Measurements from ENCODE around the gene POLE. TPM values are rescaled to one million over a fixed set of nuclear protein-coding genes. Genes with fewer than 3 reads are reported as not detected.
A peak's percentile ranks its signal among the peaks of the same experiment; 100 is the strongest.

POLE gene
- total and polyA plus RNA-seq, 10 of the 15 experiments (the other 5 are each of a cell fraction or from before 2014, with no cell fraction given) = 2.3 to 103 (median 37.1) TPM

DNA sequence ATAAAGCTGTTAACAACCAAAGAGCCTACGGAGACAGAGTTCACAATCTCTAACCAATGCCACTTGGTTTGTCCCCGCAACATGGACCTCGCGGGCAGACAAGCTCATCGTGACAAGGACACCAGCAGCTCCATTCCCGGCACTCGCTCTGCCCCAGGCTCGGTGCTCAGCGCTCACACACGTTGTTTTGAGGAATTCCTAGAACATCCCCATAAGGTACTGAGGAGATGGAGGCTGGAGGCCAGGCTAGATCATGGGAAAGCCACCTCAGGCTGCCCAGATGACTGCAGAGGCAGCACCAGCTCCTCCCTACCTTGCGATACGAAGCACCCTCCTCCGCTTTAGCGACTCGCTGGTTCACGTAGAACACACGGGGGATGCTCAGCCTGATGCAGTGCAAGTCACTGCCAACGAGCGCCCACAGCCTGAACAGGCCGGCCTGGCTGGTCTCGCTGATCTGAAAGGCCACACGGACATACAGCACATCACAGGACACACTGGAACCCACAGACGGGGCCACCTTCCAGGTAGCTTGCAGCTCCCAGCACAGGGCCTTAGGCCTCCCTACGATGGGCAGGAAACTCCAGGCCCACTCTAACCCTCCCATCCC, 38.4 kb downstream of the POLE start:
- in situ Hi-C loops (cut with MboI) = no loop called here
- ATAC-seq = no peak
- no peak overlapping the region for H3K9ac ChIP-seq (ENCODE audit: control insufficient read depth, insufficient read depth, low read length)

DNA sequence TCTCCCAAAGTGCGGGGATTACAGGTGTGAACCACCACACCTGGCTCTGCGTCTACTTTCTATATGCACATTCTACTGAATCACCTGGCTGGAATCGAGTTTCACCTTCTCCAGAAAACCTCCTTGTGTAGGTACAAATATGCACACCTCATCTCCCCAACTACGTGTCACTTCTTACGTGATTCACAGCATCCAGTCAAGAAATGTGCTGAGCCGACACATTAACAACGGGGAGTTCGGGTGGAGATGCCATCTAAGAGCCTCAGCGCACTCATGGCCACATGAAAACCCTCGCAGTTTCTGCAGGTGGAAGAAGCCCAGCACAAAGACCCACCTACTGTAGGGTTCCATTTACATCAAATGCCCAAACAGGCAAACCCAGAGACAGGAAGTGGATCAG, 39.3 kb downstream of the POLE start:
- ChIA-PET RAD21 (ENCODE audit: unreplicated experiment) (no interaction called here), POLR2A (interaction anchor here (0.7 kb wide), 1 partner anchor 882 kb away, joined by 3 read pairs; no protein-coding TSS in a partner anchor), SMC1A (ENCODE audit: uncharacterized antibody, unreplicated experiment) (no interaction called here), CTCF (no interaction called here)
- in situ Hi-C loops (cut with MboI) (no loop called here), intact Hi-C loops (cut with micrococcal nuclease; ENCODE audit: unreplicated experiment) (no loop called here)
- BruUV-seq (replicated peaks) = no TSS peak
- FAIRE-seq (no peak), DNase-seq (ENCODE audit: low read depth, low spot score) (no peak), ATAC-seq (no peak)
- no peak overlapping the region for H3K27ac ChIP-seq (ENCODE audit: control insufficient read depth, insufficient read depth)
- H3K4me1 ChIP-seq (ENCODE audit: control insufficient read depth, insufficient read depth, low read length) = no peaks in the 10 kb centered on the region
- no peak overlapping the region for H3K4me3 ChIP-seq
- H4K20me1 ChIP-seq (ENCODE audit: control insufficient read depth, insufficient read depth) = no peaks in the 10 kb centered on the region
- peaks cover 2 to 33% of the 10 kb centered on the region in 2 experiments for H3K36me3 ChIP-seq (ENCODE audit: control insufficient read depth in 2 of 2, insufficient read depth in 2 of 2, low read length in 1 of 2)
- H3K9ac ChIP-seq (ENCODE audit: control insufficient read depth, insufficient read depth, low read length) = no peak overlapping the region
- WGBS (ENCODE audit: insufficient coverage, insufficient replicate concordance, low lambda C conversion rate, missing lambda C conversion rate) = 96% methylated on average over 10 of the region's 10 CpGs
- no peak overlapping the region for H2AFZ ChIP-seq (ENCODE audit: control insufficient read depth, low read depth, low read length)
- no peak overlapping the region for H3K4me2 ChIP-seq (ENCODE audit: control insufficient read depth, insufficient read depth)
- no peaks in the 10 kb centered on the region for H3K9me3 ChIP-seq (replicated peaks; ENCODE audit: control insufficient read depth, insufficient read depth, low read length)
- H3K27me3 ChIP-seq (replicated peaks in 1 of 2; ENCODE audit: control insufficient read depth in 2 of 2, insufficient read depth in 2 of 2, low read length in 1 of 2) = no peaks in the 10 kb centered on the region
- H3K79me2 ChIP-seq (ENCODE audit: control insufficient read depth, insufficient read depth, low read length) = no peaks in the 10 kb centered on the region
- no peak for TF ChIP-seq STAT3 (IDR thresholded peaks at IDR 0.05; ENCODE audit: low read depth, low read length)
- TF ChIP-seq TAF1 (IDR thresholded peaks at IDR 0.05; ENCODE audit: borderline replicate concordance, low read depth, low read length) = no peak
- TF ChIP-seq, protein P1, sequence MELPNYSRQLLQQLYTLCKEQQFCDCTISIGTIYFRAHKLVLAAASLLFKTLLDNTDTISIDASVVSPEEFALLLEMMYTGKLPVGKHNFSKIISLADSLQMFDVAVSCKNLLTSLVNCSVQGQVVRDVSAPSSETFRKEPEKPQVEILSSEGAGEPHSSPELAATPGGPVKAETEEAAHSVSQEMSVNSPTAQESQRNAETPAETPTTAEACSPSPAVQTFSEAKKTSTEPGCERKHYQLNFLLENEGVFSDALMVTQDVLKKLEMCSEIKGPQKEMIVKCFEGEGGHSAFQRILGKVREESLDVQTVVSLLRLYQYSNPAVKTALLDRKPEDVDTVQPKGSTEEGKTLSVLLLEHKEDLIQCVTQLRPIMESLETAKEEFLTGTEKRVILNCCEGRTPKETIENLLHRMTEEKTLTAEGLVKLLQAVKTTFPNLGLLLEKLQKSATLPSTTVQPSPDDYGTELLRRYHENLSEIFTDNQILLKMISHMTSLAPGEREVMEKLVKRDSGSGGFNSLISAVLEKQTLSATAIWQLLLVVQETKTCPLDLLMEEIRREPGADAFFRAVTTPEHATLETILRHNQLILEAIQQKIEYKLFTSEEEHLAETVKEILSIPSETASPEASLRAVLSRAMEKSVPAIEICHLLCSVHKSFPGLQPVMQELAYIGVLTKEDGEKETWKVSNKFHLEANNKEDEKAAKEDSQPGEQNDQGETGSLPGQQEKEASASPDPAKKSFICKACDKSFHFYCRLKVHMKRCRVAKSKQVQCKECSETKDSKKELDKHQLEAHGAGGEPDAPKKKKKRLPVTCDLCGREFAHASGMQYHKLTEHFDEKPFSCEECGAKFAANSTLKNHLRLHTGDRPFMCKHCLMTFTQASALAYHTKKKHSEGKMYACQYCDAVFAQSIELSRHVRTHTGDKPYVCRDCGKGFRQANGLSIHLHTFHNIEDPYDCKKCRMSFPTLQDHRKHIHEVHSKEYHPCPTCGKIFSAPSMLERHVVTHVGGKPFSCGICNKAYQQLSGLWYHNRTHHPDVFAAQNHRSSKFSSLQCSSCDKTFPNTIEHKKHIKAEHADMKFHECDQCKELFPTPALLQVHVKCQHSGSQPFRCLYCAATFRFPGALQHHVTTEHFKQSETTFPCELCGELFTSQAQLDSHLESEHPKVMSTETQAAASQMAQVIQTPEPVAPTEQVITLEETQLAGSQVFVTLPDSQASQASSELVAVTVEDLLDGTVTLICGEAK (IDR thresholded peaks at IDR 0.05; ENCODE audit: borderline replicate concordance) = no peak
- TF ChIP-seq PAX8 (IDR thresholded peaks at IDR 0.05) = no peak
- TF ChIP-seq SREBF1 (IDR thresholded peaks at IDR 0.05; ENCODE audit: low read length) = no peak
- TF ChIP-seq, protein P2, sequence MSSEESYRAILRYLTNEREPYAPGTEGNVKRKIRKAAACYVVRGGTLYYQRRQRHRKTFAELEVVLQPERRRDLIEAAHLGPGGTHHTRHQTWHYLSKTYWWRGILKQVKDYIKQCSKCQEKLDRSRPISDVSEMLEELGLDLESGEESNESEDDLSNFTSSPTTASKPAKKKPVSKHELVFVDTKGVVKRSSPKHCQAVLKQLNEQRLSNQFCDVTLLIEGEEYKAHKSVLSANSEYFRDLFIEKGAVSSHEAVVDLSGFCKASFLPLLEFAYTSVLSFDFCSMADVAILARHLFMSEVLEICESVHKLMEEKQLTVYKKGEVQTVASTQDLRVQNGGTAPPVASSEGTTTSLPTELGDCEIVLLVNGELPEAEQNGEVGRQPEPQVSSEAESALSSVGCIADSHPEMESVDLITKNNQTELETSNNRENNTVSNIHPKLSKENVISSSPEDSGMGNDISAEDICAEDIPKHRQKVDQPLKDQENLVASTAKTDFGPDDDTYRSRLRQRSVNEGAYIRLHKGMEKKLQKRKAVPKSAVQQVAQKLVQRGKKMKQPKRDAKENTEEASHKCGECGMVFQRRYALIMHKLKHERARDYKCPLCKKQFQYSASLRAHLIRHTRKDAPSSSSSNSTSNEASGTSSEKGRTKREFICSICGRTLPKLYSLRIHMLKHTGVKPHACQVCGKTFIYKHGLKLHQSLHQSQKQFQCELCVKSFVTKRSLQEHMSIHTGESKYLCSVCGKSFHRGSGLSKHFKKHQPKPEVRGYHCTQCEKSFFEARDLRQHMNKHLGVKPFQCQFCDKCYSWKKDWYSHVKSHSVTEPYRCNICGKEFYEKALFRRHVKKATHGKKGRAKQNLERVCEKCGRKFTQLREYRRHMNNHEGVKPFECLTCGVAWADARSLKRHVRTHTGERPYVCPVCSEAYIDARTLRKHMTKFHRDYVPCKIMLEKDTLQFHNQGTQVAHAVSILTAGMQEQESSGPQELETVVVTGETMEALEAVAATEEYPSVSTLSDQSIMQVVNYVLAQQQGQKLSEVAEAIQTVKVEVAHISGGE (CRISPR knock-in tag; IDR thresholded peaks at IDR 0.05) = no peak
- TF ChIP-seq RUNX3 (IDR thresholded peaks at IDR 0.05; ENCODE audit: low read length) = no peak
- no peak for TF ChIP-seq HDAC2 (IDR thresholded peaks at IDR 0.05)
- TF ChIP-seq RFX5 (IDR thresholded peaks at IDR 0.05; ENCODE audit: low read depth, low read length) = no peak
- TF ChIP-seq ESRRA (IDR thresholded peaks at IDR 0.05; ENCODE audit: low read length) = no peak

More for the DNA sequence above, 38.4 kb downstream of the POLE start:
- Histone ChIP-seq H3K36me3 (ENCODE audit: control insufficient read depth in 2 of 2, insufficient read depth in 2 of 2, low read length in 1 of 2) (peaks cover 2 to 25% of the 10 kb centered on the region in 2 experiments), H3K4me1 (ENCODE audit: control insufficient read depth, insufficient read depth, low read length) (no peaks in the 10 kb centered on the region), H3K4me3 (no peak overlapping the region), H4K20me1 (ENCODE audit: control insufficient read depth, insufficient read depth) (no peaks in the 10 kb centered on the region), H3K79me2 (ENCODE audit: control insufficient read depth, insufficient read depth, low read length) (no peaks in the 10 kb centered on the region), H3K27ac (ENCODE audit: control insufficient read depth, insufficient read depth) (no peak overlapping the region), H3K4me2 (ENCODE audit: control insufficient read depth, insufficient read depth) (no peak overlapping the region), H3K27me3 (replicated peaks in 1 of 2; ENCODE audit: control insufficient read depth in 2 of 2, insufficient read depth in 2 of 2, low read length in 1 of 2) (no peaks in the 10 kb centered on the region), H2AFZ (ENCODE audit: control insufficient read depth, low read depth, low read length) (no peak overlapping the region), H3K9me3 (replicated peaks; ENCODE audit: control insufficient read depth, insufficient read depth, low read length) (no peaks in the 10 kb centered on the region)
- RAD21 ChIA-PET (ENCODE audit: unreplicated experiment) = no interaction called here
- DNase-seq (ENCODE audit: low read depth, low spot score) (no peak), FAIRE-seq (no peak)
- POLR2A ChIA-PET = no interaction called here
- 97% methylated on average over 24 of the region's 24 CpGs for WGBS (ENCODE audit: insufficient coverage, insufficient replicate concordance, low lambda C conversion rate, missing lambda C conversion rate)
- intact Hi-C loops (cut with micrococcal nuclease; ENCODE audit: unreplicated experiment) = no loop called here
- SMC1A ChIA-PET (ENCODE audit: uncharacterized antibody, unreplicated experiment) = no interaction called here
- TF ChIP-seq RAD21 (IDR thresholded peaks at IDR 0.05; ENCODE audit: insufficient read depth, low read depth, low read length) (no peak), POLR2A (IDR thresholded peaks at IDR 0.05; ENCODE audit: low read depth, low read length) (peak; percentile 51; the same call in 1 of the 2 replicates)
- no TSS peak for BruUV-seq (replicated peaks)
- CTCF ChIA-PET = no interaction called here

All from GM12878 (cell line).